HCT116 (cell line): ENCODE measurements around the gene PPM1E. TPM values are rescaled to one million over a fixed set of nuclear protein-coding genes. Genes with fewer than 3 reads are reported as not detected.

Experiments used
- ATAC-seq: fragments of 200-7000 bp; cut with Tn5 transposase; 2 replicates; pipeline ENCODE4 v1.9.1; 2020; ENCODE audit warnings: mild to moderate bottlenecking, moderate library complexity
- BruUV-seq: library from RNA; stranded (reverse); fragments of 400-500 nt; replicated peaks from 2 replicates; lab custom pipeline; 2021; lab: Mats Ljungman, UMichigan
- CTCF ChIA-PET: fragments of 300-600 bp; sonication (Branson Sonifier 250); formaldehyde crosslinking; loops from one replicate; lab custom pipeline; 2021; ENCODE audit warnings: antibody characterized with exemption; lab: Charles Lee
- POLR2A ChIA-PET: fragments of 300-600, 350-600 bp; sonication (Branson Sonifier 250); formaldehyde crosslinking; loops from one replicate; lab custom pipeline; 2021; ENCODE audit warnings: antibody characterized with exemption; lab: Charles Lee
- RAD21 ChIA-PET, 2 experiments: fragments of 300-600 bp; sonication (Branson Sonifier 250); formaldehyde crosslinking; loops; one replicate each; lab custom pipeline; 2023; ENCODE audit warnings: low total read pairs in 2 of 2; ENCODE audit not compliant: uncharacterized antibody in 2 of 2, unreplicated experiment in 2 of 2, low non-redundant PET in 1 of 2; lab: Charles Lee
- DNase-seq: peaks from one replicate; pipeline ENCODE4 v3.0.0-alpha.2; 2010; ENCODE audit warnings: low read depth, low spot score
- H2AFZ ChIP-seq: fragments of 200-600 bp; shearing (Covaris generic), sonication (generic); 2 replicates; pipeline ENCODE4 v1.6.1; 2017; ENCODE audit warnings: low read depth, mixed run types, mixed read lengths, antibody characterized with exemption, low read length; ENCODE audit not compliant: poor library complexity, severe bottlenecking
- H3K27ac ChIP-seq: 2 replicates; pipeline ENCODE4 v1.5.1; 2012; ENCODE audit warnings: low read depth, low read length
- H3K27me3 ChIP-seq: fragments of 200-600 bp; sonication (generic); 2 replicates; pipeline ENCODE4 v1.6.1; 2016; ENCODE audit warnings: mixed run types, low read length, mixed read lengths; ENCODE audit not compliant: insufficient read depth
- H3K36me3 ChIP-seq, 2 experiments: fragments of 200-500 bp in 1 of 2; fragments of 200-600 bp in 1 of 2; sonication (Bioruptor generic) in 1 of 2; sonication (generic) in 1 of 2; 2 replicates each; pipeline versions ENCODE4 v1.5.1 to v1.6.1; 2014 to 2016; ENCODE audit warnings: low read length in 2 of 2, inconsistent platforms in 1 of 2, mixed read lengths in 1 of 2, mixed run types in 1 of 2; ENCODE audit not compliant: insufficient read depth in 2 of 2, control insufficient read depth in 1 of 2
- H3K4me1 ChIP-seq, 2 experiments: fragments of 200-600 bp in 1 of 2; sonication (generic) in 1 of 2; 2 replicates each; pipeline versions ENCODE4 v1.5.1 to v1.6.1; 2012 to 2017; ENCODE audit warnings: low read length in 2 of 2, inconsistent platforms in 1 of 2, mild to moderate bottlenecking in 1 of 2, mixed read lengths in 1 of 2, mixed run types in 1 of 2, moderate library complexity in 1 of 2; ENCODE audit not compliant: insufficient read depth in 2 of 2, control insufficient read depth in 1 of 2
- H3K4me2 ChIP-seq: fragments of 200-600 bp; sonication (generic); 2 replicates; pipeline ENCODE4 v1.6.1; 2017; ENCODE audit warnings: mixed run types, low read length, mixed read lengths
- H3K4me3 ChIP-seq, 2 experiments: fragments of 200-600 bp in 1 of 2; sonication (generic) in 1 of 2; replicated peaks in 1 of 2; 2 replicates each; pipeline ENCODE4 v1.5.1; 2011 to 2016; ENCODE audit warnings: low read length in 2 of 2, control low read depth in 1 of 2, low read depth in 1 of 2, mild to moderate bottlenecking in 1 of 2, mixed read lengths in 1 of 2, mixed run types in 1 of 2
- H3K79me2 ChIP-seq: fragments of 200-600 bp; sonication (generic); 2 replicates; pipeline ENCODE4 v1.6.1; 2017; ENCODE audit warnings: mild to moderate bottlenecking, mixed run types, low read length, moderate library complexity, mixed read lengths; ENCODE audit not compliant: insufficient read depth
- H3K9ac ChIP-seq: fragments of 200-600 bp; sonication (generic); 2 replicates; pipeline ENCODE4 v1.6.1; 2016; ENCODE audit warnings: low read length, mixed read lengths
- H3K9me2 ChIP-seq: fragments of 200-600 bp; sonication (generic), shearing (Covaris generic); 2 replicates; pipeline ENCODE4 v1.6.1; 2017; ENCODE audit warnings: mixed run types, mild to moderate bottlenecking, moderate library complexity; ENCODE audit not compliant: insufficient read depth
- H3K9me3 ChIP-seq, 2 experiments: fragments of 200-500 bp in 1 of 2; fragments of 200-600 bp in 1 of 2; sonication (Bioruptor generic) in 1 of 2; sonication (generic) in 1 of 2; 2 replicates each; pipeline ENCODE4 v1.6.1; 2014 to 2017; ENCODE audit warnings: low read length in 2 of 2, mixed read lengths in 2 of 2, inconsistent platforms in 1 of 2, low read depth in 1 of 2, mild to moderate bottlenecking in 1 of 2, mixed run types in 1 of 2, moderate library complexity in 1 of 2; ENCODE audit not compliant: control insufficient read depth in 1 of 2, insufficient read depth in 1 of 2
- H4K20me1 ChIP-seq: fragments of 200-600 bp; sonication (generic), shearing (Covaris generic); 2 replicates; pipeline ENCODE4 v1.6.1; 2017; ENCODE audit warnings: mixed run types, mild to moderate bottlenecking, moderate library complexity; ENCODE audit not compliant: insufficient read depth
- CBX3 ChIP-seq: IDR thresholded peaks from 2 replicates; pipeline ENCODE4 v1.6.1; 2012; ENCODE audit warnings: low read depth
- CEBPB ChIP-seq: IDR thresholded peaks from 2 replicates; pipeline ENCODE4 v1.6.1; 2012; ENCODE audit warnings: low read depth
- EZH2 ChIP-seq: fragments of 200-600 bp; sonication (generic); IDR thresholded peaks from 2 replicates; pipeline ENCODE4 v1.6.1; 2017; ENCODE audit warnings: antibody characterized with exemption, mixed run types
- FOSL1 ChIP-seq: IDR thresholded peaks from 2 replicates; pipeline ENCODE4 v1.6.1; 2012; ENCODE audit warnings: low read depth
- MAX ChIP-seq: IDR thresholded peaks from 2 replicates; pipeline ENCODE4 v1.6.1; 2012
- REST ChIP-seq: IDR thresholded peaks from 2 replicates; pipeline ENCODE4 v1.6.1; 2012; ENCODE audit warnings: low read depth
- SIN3A ChIP-seq: IDR thresholded peaks from 2 replicates; pipeline ENCODE4 v1.6.1; 2012; ENCODE audit warnings: low read depth
- SP1 ChIP-seq: IDR thresholded peaks from 2 replicates; pipeline ENCODE4 v1.6.1; 2012; ENCODE audit warnings: low read depth
- SRF ChIP-seq: IDR thresholded peaks from 2 replicates; pipeline ENCODE4 v1.6.1; 2012; ENCODE audit warnings: low read depth
- TCF7L2 ChIP-seq: IDR thresholded peaks from 2 replicates; pipeline ENCODE4 v1.7.0; 2011; ENCODE audit warnings: borderline replicate concordance, inconsistent platforms; ENCODE audit not compliant: insufficient read depth, insufficient read length; ENCODE audit errors: extremely low read depth
- YY1 ChIP-seq: IDR thresholded peaks from 2 replicates; pipeline ENCODE4 v1.6.1; 2011; ENCODE audit warnings: low read length, low read depth, moderate library complexity, mild to moderate bottlenecking; ENCODE audit not compliant: insufficient replicate concordance; ENCODE audit errors: extremely low read depth
- ZFX ChIP-seq: fragments of 450-650 bp; IDR thresholded peaks from 2 replicates; pipeline ENCODE4 v1.6.1; 2017
- ZNF274 ChIP-seq: fragments of 200-500 bp; sonication (Bioruptor generic); IDR thresholded peaks from 2 replicates; pipeline ENCODE4 v1.6.1; 2014; ENCODE audit warnings: mild to moderate bottlenecking, low read depth, low read length, inconsistent platforms
- intact Hi-C: fragments of 100-400 bp; cut with micrococcal nuclease; formaldehyde crosslinking; loops from 2 replicates; pipeline ENCODE4 v1.10.0; 2022
- total RNA-seq: library from RNA; stranded (reverse); gene quantifications from one replicate; pipeline ENCODE4 v1.2.1, GENCODE V29; 2021; ENCODE audit not compliant: unreplicated experiment

Gene PPM1E
- total RNA-seq, 1 experiment from 2014 or later = 0.02 TPM

- CTCF ChIA-PET = interaction anchor here (2.3 kb wide), 1 partner anchor 11 kb away, joined by 7 read pairs; no protein-coding TSS in a partner anchor
- no peaks in the 10 kb centered on the region for H3K9me3 ChIP-seq
- no peak overlapping the region for H3K9ac ChIP-seq
- RAD21 ChIA-PET = no interaction called here
- no peak for TF ChIP-seq SP1
- no peak for TF ChIP-seq SRF
- no peak for TF ChIP-seq SIN3A
- no peak for TF ChIP-seq CEBPB
- no peak for TF ChIP-seq ZFX
- TF ChIP-seq ZNF274 = no peak
- TF ChIP-seq FOSL1 = no peak
- TF ChIP-seq MAX = no peak
- TF ChIP-seq YY1 = no peak
- no peak for TF ChIP-seq CBX3
- TF ChIP-seq EZH2 = no peak
- TF ChIP-seq TCF7L2 = no peak
- TF ChIP-seq REST = no peak
- no peaks in the 10 kb centered on the region for H3K36me3 ChIP-seq
- intact Hi-C loops = no loop called here
- no peak overlapping the region for H2AFZ ChIP-seq
- no peaks in the 10 kb centered on the region for H3K9me2 ChIP-seq
- H3K27ac ChIP-seq = no peak overlapping the region
- BruUV-seq = no TSS peak
- H3K27me3 ChIP-seq = no peaks in the 10 kb centered on the region
- ATAC-seq = no peak
- no peaks in the 10 kb centered on the region for H3K4me1 ChIP-seq
- POLR2A ChIA-PET = no interaction called here
- no peaks in the 10 kb centered on the region for H3K79me2 ChIP-seq
- no peaks in the 10 kb centered on the region for H4K20me1 ChIP-seq
- no peak overlapping the region for H3K4me2 ChIP-seq
- no peak for DNase-seq
- H3K4me3 ChIP-seq = no peak overlapping the region
These were observed 215.2 kb downstream of the PPM1E start for GRCh38 chr17:58970609-58971450.
